SK-N-SH (cell line): Measurements from ENCODE around the gene SMAD7. TPM values are rescaled to one million over a fixed set of nuclear protein-coding genes. Genes with fewer than 3 reads are reported as not detected.

Experiments
- CTCF ChIA-PET: fragments of 300-600, 350-600 bp; formaldehyde crosslinking; extraction: SDS; loops from one replicate; lab custom pipeline; 2021; lab: Yijun Ruan, JAX
- POLR2A ChIA-PET: fragments of 350-600 bp; sonication (Branson Sonifier 250); formaldehyde crosslinking; extraction: SDS; loops from one replicate; lab custom pipeline; 2020; ENCODE audit warnings: antibody characterized with exemption, inconsistent platforms; lab: Yijun Ruan, JAX
- DNase-seq: peaks from one replicate; pipeline ENCODE4 v3.0.0; 2012
- H2AFZ ChIP-seq: fragments of 200-600 bp; sonication (generic); 2 replicates; pipeline ENCODE4 v1.8.1; 2016; ENCODE audit warnings: antibody characterized with exemption, mild to moderate bottlenecking, low read depth
- H3F3A ChIP-seq: fragments of 200-600 bp; sonication (generic); replicated peaks from 2 replicates; pipeline ENCODE3; 2016; ENCODE audit warnings: antibody characterized with exemption, mild to moderate bottlenecking; ENCODE audit not compliant: insufficient read depth
- H3K27ac ChIP-seq, 2 experiments: fragments of 200-500 bp in 1 of 2; fragments of 200-600 bp in 1 of 2; sonication (Bioruptor generic) in 1 of 2; sonication (generic), shearing (Covaris generic) in 1 of 2; 2 replicates each; pipeline versions ENCODE4 v1.5.1 to v1.6.1; 2014 to 2016; ENCODE audit warnings: low read depth in 2 of 2, inconsistent platforms in 1 of 2, low read length in 1 of 2, mild to moderate bottlenecking in 1 of 2, mixed read lengths in 1 of 2
- H3K27me3 ChIP-seq: fragments of 200-600 bp; sonication (generic), shearing (Covaris generic); 2 replicates; pipeline ENCODE4 v1.6.1; 2016; ENCODE audit warnings: mixed run types; ENCODE audit not compliant: insufficient read depth
- H3K36me3 ChIP-seq, 2 experiments: fragments of 200-500 bp in 1 of 2; fragments of 200-600 bp in 1 of 2; sonication (Bioruptor generic) in 1 of 2; sonication (generic) in 1 of 2; replicated peaks in 1 of 2; 2 replicates each; pipeline versions ENCODE3 to v1.5.1; 2014 to 2016; ENCODE audit warnings: low read length in 1 of 2, mild to moderate bottlenecking in 1 of 2; ENCODE audit not compliant: insufficient read depth in 2 of 2, control insufficient read depth in 1 of 2
- H3K4me1 ChIP-seq, 2 experiments: fragments of 200-500 bp in 1 of 2; fragments of 200-600 bp in 1 of 2; sonication (Bioruptor generic) in 1 of 2; sonication (generic), shearing (Covaris generic) in 1 of 2; 2 replicates each; pipeline versions ENCODE4 v1.5.1 to v1.6.1; 2014 to 2016; ENCODE audit warnings: low read depth in 1 of 2, low read length in 1 of 2, mixed run types in 1 of 2; ENCODE audit not compliant: insufficient read depth in 2 of 2, control insufficient read depth in 1 of 2
- H3K4me2 ChIP-seq: fragments of 200-600 bp; sonication (generic), shearing (Covaris generic); 2 replicates; pipeline ENCODE4 v1.6.1; 2017; ENCODE audit warnings: mixed run types
- H3K4me3 ChIP-seq, 2 experiments: fragments of 200-500 bp in 1 of 2; fragments of 200-600 bp in 1 of 2; sonication (Bioruptor generic) in 1 of 2; sonication (generic), shearing (Covaris generic) in 1 of 2; 2 replicates each; pipeline versions ENCODE4 v1.5.1 to v1.8.1; 2014 to 2016; ENCODE audit warnings: low read depth in 2 of 2, inconsistent platforms in 1 of 2, low read length in 1 of 2, mild to moderate bottlenecking in 1 of 2, mixed read lengths in 1 of 2, moderate library complexity in 1 of 2
- H3K79me2 ChIP-seq: fragments of 200-600 bp; sonication (generic); 2 replicates; pipeline ENCODE4 v1.8.1; 2017; ENCODE audit warnings: mild to moderate bottlenecking; ENCODE audit not compliant: insufficient read depth
- H3K9ac ChIP-seq: fragments of 200-600 bp; sonication (generic); 2 replicates; pipeline ENCODE4 v1.6.1; 2017; ENCODE audit warnings: mixed run types
- H3K9me2 ChIP-seq: fragments of 200-600 bp; sonication (generic); 2 replicates; pipeline ENCODE4 v1.6.1; 2017; ENCODE audit warnings: mixed run types
- H3K9me3 ChIP-seq: fragments of 200-600 bp; sonication (generic); 2 replicates; pipeline ENCODE4 v1.6.1; 2017; ENCODE audit warnings: mixed run types, mild to moderate bottlenecking, moderate library complexity
- H4K20me1 ChIP-seq: fragments of 200-600 bp; sonication (generic); 2 replicates; pipeline ENCODE4 v1.6.1; 2017; ENCODE audit warnings: mild to moderate bottlenecking, mixed run types; ENCODE audit not compliant: insufficient read depth
- FOXM1 ChIP-seq: IDR thresholded peaks from 2 replicates; pipeline ENCODE4 v1.4.0; 2012; ENCODE audit warnings: low read depth, mild to moderate bottlenecking
- GABPA ChIP-seq: IDR thresholded peaks from 2 replicates; pipeline ENCODE4 v1.4.0; 2012; ENCODE audit warnings: low read depth, mild to moderate bottlenecking
- GATA2 ChIP-seq: sonication (generic); formaldehyde crosslinking; IDR thresholded peaks from 2 replicates; pipeline ENCODE4 v1.5.0; 2020; ENCODE audit warnings: mild to moderate bottlenecking, missing genetic modification reagents
- MEF2A ChIP-seq: IDR thresholded peaks from 2 replicates; pipeline ENCODE4 v1.4.0; 2012; ENCODE audit warnings: low read depth, borderline replicate concordance
- MXI1 ChIP-seq: IDR thresholded peaks from 2 replicates; pipeline ENCODE4 v1.6.1; 2012; ENCODE audit warnings: mild to moderate bottlenecking, low read depth, low read length, improper control_type of control experiment
- POLR2AphosphoS5 ChIP-seq: IDR thresholded peaks from 2 replicates; pipeline ENCODE4 v1.6.1; 2012; ENCODE audit warnings: low read depth, low read length
- RAD21 ChIP-seq: IDR thresholded peaks from 2 replicates; pipeline ENCODE4 v1.6.1; 2012; ENCODE audit warnings: mild to moderate bottlenecking, low read length
- RCOR1 ChIP-seq: fragments of 150-350 bp; IDR thresholded peaks from 2 replicates; pipeline ENCODE4 v1.6.1; 2017; ENCODE audit warnings: antibody characterized with exemption, low read length
- SIN3A ChIP-seq: IDR thresholded peaks from 2 replicates; pipeline ENCODE4 v1.6.1; 2012; ENCODE audit warnings: low read depth, mild to moderate bottlenecking, low read length, moderate library complexity, borderline replicate concordance
- TAF1 ChIP-seq: IDR thresholded peaks from 2 replicates; pipeline ENCODE4 v1.6.1; 2012; ENCODE audit warnings: low read depth, mild to moderate bottlenecking, low read length, moderate library complexity, borderline replicate concordance
- TCF12 ChIP-seq: IDR thresholded peaks from 2 replicates; pipeline ENCODE4 v1.4.0; 2012
- TEAD4 ChIP-seq: IDR thresholded peaks from 2 replicates; pipeline ENCODE4 v1.4.0; 2012; ENCODE audit warnings: mild to moderate bottlenecking, borderline replicate concordance; ENCODE audit not compliant: insufficient read depth
- WGBS: methylation state at CpG from one replicate; pipeline ENCODE4 v1.1.6; 2017; ENCODE audit warnings: low lambda C conversion rate; 5-methylcytosine and 5-hydroxymethylcytosine counted together
- polyA plus RNA-seq, 3 experiments: library from polyadenylated mRNA; depleted of rRNA; stranded (reverse); fragments of >200 nt; gene quantifications; 2 replicates each; pipeline ENCODE4 v1.2.3, GENCODE V29; 2012
- TF ChIP-seq, protein P1 (sequence below): fragments of 150-350 bp; IDR thresholded peaks from 2 replicates; pipeline ENCODE4 v1.6.1; 2016; ENCODE audit warnings: mild to moderate bottlenecking, low read depth, low read length
- TF ChIP-seq, protein P2 (sequence below): IDR thresholded peaks from 2 replicates; pipeline ENCODE4 v1.4.0; 2012; ENCODE audit warnings: low read depth, borderline replicate concordance
- TF ChIP-seq, protein P3 (sequence below): IDR thresholded peaks from 2 replicates; pipeline ENCODE4 v1.6.1; 2012; ENCODE audit warnings: mild to moderate bottlenecking, low read depth, low read length, moderate library complexity

The SMAD7 gene
- polyA plus RNA-seq, 1 of the 3 experiments (the other 2 are of a cell fraction) = 20.0 TPM

DNA sequence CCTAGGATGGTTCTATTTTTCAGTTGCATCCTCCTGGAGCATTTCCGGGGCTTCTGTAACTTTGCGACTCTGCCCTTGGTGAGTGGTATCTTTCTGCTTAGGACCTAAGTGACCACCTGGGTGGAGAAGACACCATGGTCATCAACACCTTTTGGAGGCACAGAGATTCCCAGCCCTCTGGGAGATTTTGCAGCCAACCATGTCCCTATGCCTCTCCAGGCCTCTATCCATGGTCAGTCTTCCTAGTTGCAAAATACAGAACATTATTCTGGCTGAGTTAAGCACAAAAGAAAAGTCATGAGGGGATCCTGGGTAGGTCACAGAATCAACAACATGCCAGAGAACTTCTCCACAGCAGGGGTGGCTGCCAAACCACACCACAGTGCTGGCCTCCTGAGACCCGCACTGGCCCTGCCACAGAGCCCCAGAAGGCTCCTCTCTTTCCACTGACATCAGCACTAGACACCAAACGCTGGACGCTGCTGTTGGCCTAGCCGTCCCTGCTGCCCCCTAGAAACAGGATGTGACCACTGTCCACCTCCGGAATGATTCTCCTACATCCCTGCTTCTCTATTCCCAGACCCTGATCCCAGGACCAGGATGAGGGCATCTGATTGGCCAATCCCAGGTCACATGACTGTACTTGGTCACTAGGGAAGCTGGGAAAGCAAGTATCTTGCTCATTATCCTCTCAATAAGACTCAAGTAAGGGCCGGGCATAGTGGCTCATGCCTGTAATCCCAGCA lies 47.7 kb downstream of the SMAD7 start:
- 96% methylated on average over 8 of the region's 8 CpGs for WGBS
- Histone ChIP-seq H3K4me2 (peak overlapping the region; percentile 52), H3K4me1 (peaks cover 9 to 19% of the 10 kb centered on the region in 2 experiments; a peak in 3 of 4 replicates), H3K36me3 (peaks cover 0 to 5% of the 10 kb centered on the region in 2 experiments), H2AFZ (no peak overlapping the region; the same call in 1 of the 2 replicates), H3K9me2 (no peaks in the 10 kb centered on the region), H3K27me3 (no peaks in the 10 kb centered on the region), H3K9ac (peak overlapping the region; percentile 76), H3F3A (peaks cover 21% of the 10 kb centered on the region), H4K20me1 (no peaks in the 10 kb centered on the region), H3K9me3 (peaks cover 6% of the 10 kb centered on the region; the same call in 1 of the 2 replicates), H3K79me2 (peaks cover 28% of the 10 kb centered on the region), H3K4me3 (peak overlapping the region in 1 of 2 experiments; percentile 17; a peak in 1 of 4 replicates), H3K27ac (peak overlapping the region; percentile 84 to 99)
- TF ChIP-seq, protein P1, sequence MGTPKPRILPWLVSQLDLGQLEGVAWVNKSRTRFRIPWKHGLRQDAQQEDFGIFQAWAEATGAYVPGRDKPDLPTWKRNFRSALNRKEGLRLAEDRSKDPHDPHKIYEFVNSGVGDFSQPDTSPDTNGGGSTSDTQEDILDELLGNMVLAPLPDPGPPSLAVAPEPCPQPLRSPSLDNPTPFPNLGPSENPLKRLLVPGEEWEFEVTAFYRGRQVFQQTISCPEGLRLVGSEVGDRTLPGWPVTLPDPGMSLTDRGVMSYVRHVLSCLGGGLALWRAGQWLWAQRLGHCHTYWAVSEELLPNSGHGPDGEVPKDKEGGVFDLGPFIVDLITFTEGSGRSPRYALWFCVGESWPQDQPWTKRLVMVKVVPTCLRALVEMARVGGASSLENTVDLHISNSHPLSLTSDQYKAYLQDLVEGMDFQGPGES = no peak
- TF ChIP-seq, protein P2, sequence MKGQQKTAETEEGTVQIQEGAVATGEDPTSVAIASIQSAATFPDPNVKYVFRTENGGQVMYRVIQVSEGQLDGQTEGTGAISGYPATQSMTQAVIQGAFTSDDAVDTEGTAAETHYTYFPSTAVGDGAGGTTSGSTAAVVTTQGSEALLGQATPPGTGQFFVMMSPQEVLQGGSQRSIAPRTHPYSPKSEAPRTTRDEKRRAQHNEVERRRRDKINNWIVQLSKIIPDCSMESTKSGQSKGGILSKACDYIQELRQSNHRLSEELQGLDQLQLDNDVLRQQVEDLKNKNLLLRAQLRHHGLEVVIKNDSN = peak; percentile 68
- ChIA-PET POLR2A (no interaction called here), CTCF (interaction anchor here (0.9 to 1.1 kb wide), 2 partner anchors 10 to 27 kb away, joined by 3 to 4 read pairs; no protein-coding TSS in a partner anchor)
- no peak for DNase-seq

DNA sequence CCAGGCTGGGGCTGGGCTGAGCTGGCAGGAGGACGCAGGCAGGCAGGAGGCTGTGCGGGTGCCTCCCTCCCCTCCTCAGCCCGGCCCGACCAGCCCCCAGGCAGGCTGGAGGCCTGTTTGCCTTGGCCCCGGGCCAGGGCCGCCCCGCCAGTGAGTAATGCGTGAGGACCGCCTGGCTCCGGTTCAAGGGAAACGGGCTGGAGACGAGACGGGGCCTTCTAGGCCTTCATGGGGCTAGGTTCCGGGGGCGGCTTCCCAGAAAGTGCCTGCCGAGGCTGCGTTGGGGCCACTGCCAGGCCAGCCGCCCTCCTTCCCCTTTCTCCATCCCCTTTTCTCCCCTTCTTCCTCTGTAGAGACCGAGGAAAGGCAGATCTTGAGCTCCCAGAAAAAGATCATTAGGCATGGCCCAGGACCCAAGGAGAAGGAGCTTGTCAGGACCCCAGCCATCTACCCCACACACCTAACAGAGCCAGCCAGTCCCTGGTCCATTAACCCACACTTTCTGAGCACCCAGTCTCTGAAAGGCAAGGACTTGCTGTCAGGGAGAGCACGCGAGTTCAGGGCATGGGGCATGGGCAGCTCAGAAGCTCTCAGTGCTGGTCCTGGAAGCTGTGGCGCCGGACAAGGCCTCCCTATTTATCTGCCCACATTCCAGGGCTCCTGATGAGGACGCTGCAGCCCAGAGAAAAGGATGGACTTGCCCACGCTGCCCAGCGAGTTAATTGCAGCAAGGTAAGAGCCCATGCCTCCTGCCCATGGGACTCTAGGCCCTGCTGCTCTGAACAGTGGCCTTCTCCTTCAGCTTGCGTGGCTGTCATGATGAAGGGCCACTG lies 48.5 kb downstream of the SMAD7 start:
- CTCF ChIA-PET = interaction anchor here (1.1 to 1.5 kb wide), 2 partner anchors 9 to 26 kb away, joined by 3 to 4 read pairs; no protein-coding TSS in a partner anchor
- POLR2A ChIA-PET = interaction anchor here (1.1 kb wide), 1 partner anchor 43 kb away, joined by 3 read pairs; no protein-coding TSS in a partner anchor
- TF ChIP-seq MXI1 (no peak), POLR2AphosphoS5 (peak; percentile 78; the same call in 1 of the 2 replicates), TAF1 (peak; percentile 58; the same call in 1 of the 2 replicates), GATA2 (CRISPR knock-in tag) (no peak), RCOR1 (no peak), TCF12 (peak; percentile 95), MEF2A (no peak; the same call in 1 of the 2 replicates), SIN3A (peak; percentile 56; the same call in 1 of the 2 replicates), TEAD4 (peak; percentile 96), FOXM1 (0 out of 2 replicates have a peak, but pooled peaks have one; percentile 26), RAD21 (no peak), GABPA (0 out of 2 replicates have a peak, but pooled peaks have one; percentile 18)
- TF ChIP-seq, protein P1 = no peak
- TF ChIP-seq, protein P3, sequence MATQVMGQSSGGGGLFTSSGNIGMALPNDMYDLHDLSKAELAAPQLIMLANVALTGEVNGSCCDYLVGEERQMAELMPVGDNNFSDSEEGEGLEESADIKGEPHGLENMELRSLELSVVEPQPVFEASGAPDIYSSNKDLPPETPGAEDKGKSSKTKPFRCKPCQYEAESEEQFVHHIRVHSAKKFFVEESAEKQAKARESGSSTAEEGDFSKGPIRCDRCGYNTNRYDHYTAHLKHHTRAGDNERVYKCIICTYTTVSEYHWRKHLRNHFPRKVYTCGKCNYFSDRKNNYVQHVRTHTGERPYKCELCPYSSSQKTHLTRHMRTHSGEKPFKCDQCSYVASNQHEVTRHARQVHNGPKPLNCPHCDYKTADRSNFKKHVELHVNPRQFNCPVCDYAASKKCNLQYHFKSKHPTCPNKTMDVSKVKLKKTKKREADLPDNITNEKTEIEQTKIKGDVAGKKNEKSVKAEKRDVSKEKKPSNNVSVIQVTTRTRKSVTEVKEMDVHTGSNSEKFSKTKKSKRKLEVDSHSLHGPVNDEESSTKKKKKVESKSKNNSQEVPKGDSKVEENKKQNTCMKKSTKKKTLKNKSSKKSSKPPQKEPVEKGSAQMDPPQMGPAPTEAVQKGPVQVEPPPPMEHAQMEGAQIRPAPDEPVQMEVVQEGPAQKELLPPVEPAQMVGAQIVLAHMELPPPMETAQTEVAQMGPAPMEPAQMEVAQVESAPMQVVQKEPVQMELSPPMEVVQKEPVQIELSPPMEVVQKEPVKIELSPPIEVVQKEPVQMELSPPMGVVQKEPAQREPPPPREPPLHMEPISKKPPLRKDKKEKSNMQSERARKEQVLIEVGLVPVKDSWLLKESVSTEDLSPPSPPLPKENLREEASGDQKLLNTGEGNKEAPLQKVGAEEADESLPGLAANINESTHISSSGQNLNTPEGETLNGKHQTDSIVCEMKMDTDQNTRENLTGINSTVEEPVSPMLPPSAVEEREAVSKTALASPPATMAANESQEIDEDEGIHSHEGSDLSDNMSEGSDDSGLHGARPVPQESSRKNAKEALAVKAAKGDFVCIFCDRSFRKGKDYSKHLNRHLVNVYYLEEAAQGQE = peak; percentile 58; the same call in 1 of the 2 replicates

More for the DNA sequence above, 48.5 kb downstream of the SMAD7 start:
- DNase-seq = peak; percentile 75
- Histone ChIP-seq H2AFZ (peak overlapping the region; percentile 73), H3K4me1 (peaks cover 9 to 19% of the 10 kb centered on the region in 2 experiments; a peak in 3 of 4 replicates), H4K20me1 (no peaks in the 10 kb centered on the region), H3K27ac (peak overlapping the region; percentile 84 to 99), H3K4me2 (peak overlapping the region; percentile 52), H3K79me2 (peaks cover 28% of the 10 kb centered on the region), H3K9me2 (no peaks in the 10 kb centered on the region), H3F3A (peaks cover 23% of the 10 kb centered on the region), H3K9me3 (peaks cover 6% of the 10 kb centered on the region; the same call in 1 of the 2 replicates), H3K36me3 (peaks cover 0 to 5% of the 10 kb centered on the region in 2 experiments), H3K27me3 (no peaks in the 10 kb centered on the region), H3K4me3 (peak overlapping the region in 1 of 2 experiments; percentile 17; a peak in 2 of 4 replicates), H3K9ac (peak overlapping the region; percentile 76)
- under 1% methylated on average over 18 of the region's 27 CpGs for WGBS
